Nephron progenitor cell (in vitro differentiated cells): ENCODE results near the gene CLEC4F.

Source experiments
- DNase-seq: peaks from one replicate; pipeline ENCODE4 v3.0.0; 2021
- H3K27ac Mint-ChIP-seq: 2 replicates; pipeline ENCODE4 v1.8.0; 2021; ENCODE audit warnings: mild to moderate bottlenecking, moderate library complexity, mixed read lengths
- H3K27me3 Mint-ChIP-seq: 2 replicates; pipeline ENCODE4 v1.8.0; 2021; ENCODE audit warnings: mild to moderate bottlenecking, low read depth, mixed read lengths; ENCODE audit not compliant: poor library complexity
- H3K36me3 Mint-ChIP-seq: 2 replicates; pipeline ENCODE4 v1.8.0; 2021; ENCODE audit warnings: low read depth, mixed read lengths
- H3K4me1 Mint-ChIP-seq: 2 replicates; pipeline ENCODE4 v1.8.0; 2021; ENCODE audit warnings: mixed read lengths
- H3K4me3 Mint-ChIP-seq: 2 replicates; pipeline ENCODE4 v1.8.0; 2021; ENCODE audit warnings: mild to moderate bottlenecking, moderate library complexity, mixed read lengths
- H3K9me3 Mint-ChIP-seq: 2 replicates; pipeline ENCODE4 v1.8.0; 2021; ENCODE audit warnings: mild to moderate bottlenecking, moderate library complexity, mixed read lengths
- TF ChIP-seq, protein P1 (sequence below): fragments of 200-600 bp; sonication (generic); IDR thresholded peaks from 2 replicates; pipeline ENCODE4 v1.5.0; 2021; ENCODE audit warnings: antibody characterized with exemption

The CLEC4F gene

DNA sequence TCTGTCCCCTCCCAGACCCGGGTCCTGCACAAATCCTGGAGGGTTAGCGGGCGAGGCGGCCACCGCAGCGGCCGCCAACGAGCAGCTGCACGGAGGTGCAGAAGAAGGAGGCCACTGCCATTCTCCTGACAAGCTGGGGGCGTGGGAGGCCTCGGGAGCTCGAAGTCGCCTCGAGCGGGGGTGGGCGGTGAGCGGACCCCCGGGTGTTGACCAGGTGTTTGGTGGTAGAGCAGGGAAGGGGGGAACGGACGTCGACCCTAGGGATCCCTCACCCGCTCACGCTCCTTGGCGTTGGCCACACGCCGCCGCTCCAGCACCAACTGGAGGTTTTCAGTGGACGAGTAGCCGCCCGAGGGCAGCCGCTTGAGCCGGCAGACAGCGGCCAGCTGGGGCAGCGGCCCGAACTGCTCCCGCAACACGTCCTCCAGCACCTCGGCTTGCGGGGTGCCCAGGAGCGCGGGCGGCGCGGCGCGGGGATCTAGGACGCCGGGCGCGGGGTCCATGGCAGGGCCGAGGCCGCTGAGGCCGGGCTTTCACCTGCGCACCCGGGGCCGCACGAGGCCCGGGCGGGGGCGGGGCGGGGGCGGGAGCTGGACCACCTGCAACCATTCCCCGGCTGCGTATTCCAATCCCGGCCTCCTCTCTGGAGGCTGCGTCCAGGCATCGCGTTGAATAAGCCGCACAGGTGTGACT is 30.1 kb downstream of the CLEC4F start, which contains the start of gene FIGLA:
FIGLA (minus strand) TSS at position 508 of the 693 bp plus-strand sequence; CDS start at position 503, 5 bp downstream.
- DNase-seq, result peak; percentile 48
- peak within 1 kb of the TSS; percentile 81 for H3K4me3 Mint-ChIP-seq
- H3K36me3 Mint-ChIP-seq, result no peaks in the 10 kb centered on the region
- H3K4me1 Mint-ChIP-seq, result peaks cover 8% of the 10 kb centered on the region
- peaks cover 13% of the 10 kb centered on the region for H3K9me3 Mint-ChIP-seq
- H3K27me3 Mint-ChIP-seq, result peaks cover 95% of the 10 kb centered on the region
- H3K27ac Mint-ChIP-seq, result no peak within 1 kb of the TSS
- TF ChIP-seq, protein P1, sequence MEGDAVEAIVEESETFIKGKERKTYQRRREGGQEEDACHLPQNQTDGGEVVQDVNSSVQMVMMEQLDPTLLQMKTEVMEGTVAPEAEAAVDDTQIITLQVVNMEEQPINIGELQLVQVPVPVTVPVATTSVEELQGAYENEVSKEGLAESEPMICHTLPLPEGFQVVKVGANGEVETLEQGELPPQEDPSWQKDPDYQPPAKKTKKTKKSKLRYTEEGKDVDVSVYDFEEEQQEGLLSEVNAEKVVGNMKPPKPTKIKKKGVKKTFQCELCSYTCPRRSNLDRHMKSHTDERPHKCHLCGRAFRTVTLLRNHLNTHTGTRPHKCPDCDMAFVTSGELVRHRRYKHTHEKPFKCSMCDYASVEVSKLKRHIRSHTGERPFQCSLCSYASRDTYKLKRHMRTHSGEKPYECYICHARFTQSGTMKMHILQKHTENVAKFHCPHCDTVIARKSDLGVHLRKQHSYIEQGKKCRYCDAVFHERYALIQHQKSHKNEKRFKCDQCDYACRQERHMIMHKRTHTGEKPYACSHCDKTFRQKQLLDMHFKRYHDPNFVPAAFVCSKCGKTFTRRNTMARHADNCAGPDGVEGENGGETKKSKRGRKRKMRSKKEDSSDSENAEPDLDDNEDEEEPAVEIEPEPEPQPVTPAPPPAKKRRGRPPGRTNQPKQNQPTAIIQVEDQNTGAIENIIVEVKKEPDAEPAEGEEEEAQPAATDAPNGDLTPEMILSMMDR, result no peak

DNA sequence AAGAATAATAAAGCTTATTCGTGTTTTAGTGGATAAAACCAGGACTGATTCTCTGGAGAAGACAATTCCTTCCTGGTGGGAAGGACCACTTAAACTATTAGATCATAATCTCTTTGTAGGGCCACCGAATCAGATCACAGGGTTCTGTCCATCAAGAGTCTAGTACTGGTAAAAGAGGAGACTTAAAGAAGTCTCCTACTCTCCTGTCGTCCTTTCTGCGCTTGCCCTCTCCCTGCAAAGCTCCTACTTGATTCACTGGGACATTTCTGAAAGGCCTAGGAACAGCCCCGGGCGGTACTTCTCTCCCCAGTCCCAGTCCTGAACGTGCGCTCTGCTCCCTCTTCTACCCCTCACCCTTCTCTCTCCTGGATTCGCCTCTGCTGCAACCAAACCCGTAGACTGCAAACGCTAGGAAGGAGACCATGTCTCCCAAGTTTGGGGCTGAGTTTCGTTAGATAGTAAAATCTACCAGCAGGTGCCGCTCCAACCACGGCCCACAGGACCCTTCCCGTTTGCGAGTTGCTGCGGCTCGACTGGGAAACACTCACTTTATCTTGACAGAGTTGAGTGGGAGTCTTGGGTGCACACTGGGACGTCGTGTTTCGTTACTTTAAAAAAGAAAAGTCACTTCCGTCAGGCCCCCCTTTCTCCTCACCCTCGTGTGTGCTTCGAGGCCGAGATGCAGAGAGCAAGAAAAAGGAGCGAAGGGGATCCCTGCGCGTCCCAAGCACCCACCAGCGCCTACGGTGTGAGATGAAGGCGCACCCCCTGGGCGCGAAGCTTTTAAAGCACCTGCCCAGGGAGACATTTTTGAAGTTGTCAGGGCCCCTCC is 30.9 kb downstream of the CLEC4F start:
- no peak overlapping the region for H3K27ac Mint-ChIP-seq
- peaks cover 11% of the 10 kb centered on the region for H3K4me1 Mint-ChIP-seq
- DNase-seq, result peak; percentile 74
- peaks cover 95% of the 10 kb centered on the region for H3K27me3 Mint-ChIP-seq
- TF ChIP-seq, protein P1, result peak; percentile 65
- no peaks in the 10 kb centered on the region for H3K36me3 Mint-ChIP-seq
- peak overlapping the region; percentile 81 for H3K4me3 Mint-ChIP-seq
- H3K9me3 Mint-ChIP-seq, result peaks cover 13% of the 10 kb centered on the region

DNA sequence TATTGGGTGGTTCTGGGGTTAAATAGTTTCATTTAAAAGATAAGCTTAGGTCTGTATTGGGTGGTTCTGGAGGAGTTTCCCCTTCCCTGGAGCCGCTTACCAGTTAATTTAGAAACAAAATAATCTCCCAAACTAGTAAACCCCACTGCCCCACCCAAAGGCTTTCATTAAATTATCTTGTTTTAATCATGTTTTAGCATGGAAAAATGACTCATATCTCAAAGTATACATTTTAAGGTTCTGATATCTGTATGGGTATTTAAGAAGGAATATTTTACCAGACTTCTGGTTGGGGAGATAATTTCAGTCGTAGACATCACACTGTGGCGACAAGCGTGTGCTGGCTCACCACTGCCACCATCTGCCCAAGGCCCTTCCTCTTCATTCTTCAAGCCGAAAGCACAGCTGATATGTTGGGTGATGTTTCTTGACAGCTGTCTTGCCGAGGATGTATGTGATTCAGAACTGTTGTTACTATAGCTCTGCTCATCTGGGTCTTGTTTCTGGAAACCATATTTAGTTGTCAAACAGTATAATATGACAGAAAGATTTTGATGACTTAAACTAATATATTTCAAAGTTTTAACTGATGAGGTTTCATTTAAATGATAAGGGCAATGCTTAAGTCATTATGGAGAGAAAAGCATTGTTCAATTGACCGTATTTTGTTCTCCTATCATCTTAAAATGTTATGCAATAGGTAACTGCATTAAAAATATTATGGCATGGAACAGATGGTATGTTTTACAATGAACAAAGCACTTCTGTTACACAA is 35.1 kb downstream of the CLEC4F start:
- H3K36me3 Mint-ChIP-seq, result no peaks in the 10 kb centered on the region
- H3K4me1 Mint-ChIP-seq, result peaks cover 11% of the 10 kb centered on the region
- H3K27me3 Mint-ChIP-seq, result peaks cover 54% of the 10 kb centered on the region
- H3K27ac Mint-ChIP-seq, result no peak overlapping the region
- H3K4me3 Mint-ChIP-seq, result no peak overlapping the region
- peak; percentile 21 for DNase-seq
- no peaks in the 10 kb centered on the region for H3K9me3 Mint-ChIP-seq
- TF ChIP-seq, protein P1, result peak; percentile 47

DNA sequence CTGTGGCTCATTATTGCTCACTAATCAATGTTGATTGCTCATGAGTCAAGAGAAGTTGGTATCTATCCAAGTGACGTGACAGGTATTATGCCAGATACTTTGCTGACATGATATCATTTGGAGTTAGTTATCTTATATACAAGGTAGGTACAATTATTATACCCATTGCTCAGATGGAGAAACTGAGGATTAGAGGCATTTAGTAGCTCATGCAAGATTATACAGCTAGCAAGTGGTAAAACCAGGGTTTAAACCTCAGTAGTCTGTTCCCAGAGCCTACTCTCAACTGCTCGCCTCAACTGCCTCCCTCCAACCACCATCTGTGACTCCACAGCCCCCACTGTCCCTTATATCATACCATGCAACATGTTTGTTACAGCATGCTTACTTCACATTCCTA is 36.1 kb downstream of the CLEC4F start:
- Mint-ChIP-seq H3K4me3 (no peak overlapping the region), H3K36me3 (no peaks in the 10 kb centered on the region), H3K27ac (no peak overlapping the region), H3K27me3 (peaks cover 44% of the 10 kb centered on the region), H3K4me1 (peaks cover 4% of the 10 kb centered on the region), H3K9me3 (no peaks in the 10 kb centered on the region)
- no peak for DNase-seq
- TF ChIP-seq, protein P1, result no peak

DNA sequence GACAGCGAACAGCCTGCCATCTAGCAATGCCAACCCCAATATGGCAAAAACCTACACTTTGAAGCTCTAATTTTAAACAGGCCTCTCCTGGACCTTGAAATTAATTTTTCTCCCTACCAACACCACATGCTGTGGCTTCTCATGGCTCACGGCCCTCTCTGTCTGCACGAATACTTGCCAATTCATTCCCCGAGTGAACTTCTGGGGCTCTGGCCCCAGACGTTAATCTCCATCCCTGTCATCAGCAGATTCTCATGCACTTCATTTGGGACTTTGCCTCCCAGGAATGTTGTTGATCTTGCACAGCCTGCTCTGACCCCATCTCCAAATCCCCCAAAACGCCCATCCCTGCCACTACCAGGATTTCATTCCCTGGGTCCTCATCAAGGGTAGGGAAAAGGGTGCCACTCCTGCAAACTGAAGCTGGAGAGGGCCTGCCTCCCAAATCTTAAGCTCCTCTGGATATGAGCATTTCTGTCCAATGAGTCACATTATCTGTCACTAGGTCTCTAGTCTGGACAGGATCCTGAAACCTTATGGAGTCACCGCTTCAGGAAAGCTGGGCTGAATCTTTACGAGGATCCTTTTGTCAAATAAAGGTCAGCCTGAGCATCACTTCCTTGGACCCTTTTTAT is 40.4 kb downstream of the CLEC4F start:
- peaks cover 15% of the 10 kb centered on the region for H3K27me3 Mint-ChIP-seq
- no peak overlapping the region for H3K4me3 Mint-ChIP-seq
- H3K9me3 Mint-ChIP-seq, result no peaks in the 10 kb centered on the region
- H3K4me1 Mint-ChIP-seq, result peaks cover under 1% of the 10 kb centered on the region
- TF ChIP-seq, protein P1, result no peak
- DNase-seq, result no peak
- H3K27ac Mint-ChIP-seq, result no peak overlapping the region
- no peaks in the 10 kb centered on the region for H3K36me3 Mint-ChIP-seq
